AG20443 (cell line): Measurements from ENCODE around the gene ULBP1.
"Not testable (repeated sequence)": the region's sequence is repeated elsewhere in the genome, so short reads cannot be mapped to it uniquely, and the experiment has no call there.

Source experiments
- DNase-seq: peaks from one replicate; pipeline ENCODE4 v3.0.0; 2012; ENCODE audit warnings: low spot score, mixed read lengths

Gene ULBP1

GRCh38 chr6:149933461-149933860 is 30.3 kb upstream of the ULBP1 start:
- no peak for DNase-seq

- DNase-seq, result peak; percentile 54
Measured at GRCh38 chr6:149934249-149935156, 29.2 kb upstream of the ULBP1 start.

- no peak for DNase-seq
Measured at GRCh38 chr6:149935246-149935645, 28.5 kb upstream of the ULBP1 start.

- no peak for DNase-seq
Measured at GRCh38 chr6:149935668-149936067, 28.1 kb upstream of the ULBP1 start.

- DNase-seq, result no peak
Measured at GRCh38 chr6:149936743-149937142, 27.0 kb upstream of the ULBP1 start.

- not testable (repeated sequence) for DNase-seq
Measured at GRCh38 chr6:149938013-149938570, 25.7 kb upstream of the ULBP1 start.

- peak; percentile 37 for DNase-seq
Measured at GRCh38 chr6:149938571-149939355, 25.0 kb upstream of the ULBP1 start.

- no peak for DNase-seq
Measured at GRCh38 chr6:149939356-149939648, 24.4 kb upstream of the ULBP1 start.

GRCh38 chr6:149939909-149940671 is 23.7 kb upstream of the ULBP1 start:
- DNase-seq, result no peak

- no peak for DNase-seq
Measured at GRCh38 chr6:149940672-149940982, 23.1 kb upstream of the ULBP1 start.

GRCh38 chr6:149941583-149942460 is 21.9 kb upstream of the ULBP1 start, which contains the start of gene ULBP2:
Gene ULBP2, plus strand, starts transcription at chr6:149942014. Its CDS starts 59 bp downstream, at chr6:149942073.
- peak; percentile 97 for DNase-seq

- DNase-seq, result peak; percentile 23
Measured at GRCh38 chr6:149942461-149942829, 21.3 kb upstream of the ULBP1 start.

- DNase-seq, result not testable (repeated sequence)
Measured at GRCh38 chr6:149943321-149943720, 20.4 kb upstream of the ULBP1 start.

- not testable (repeated sequence) for DNase-seq
Measured at GRCh38 chr6:149945276-149945675, 18.5 kb upstream of the ULBP1 start.

GRCh38 chr6:149946631-149947030 is 17.1 kb upstream of the ULBP1 start:
- DNase-seq, result not testable (repeated sequence)

GRCh38 chr6:149947533-149947932 is 16.2 kb upstream of the ULBP1 start:
- not testable (repeated sequence) for DNase-seq

- DNase-seq, result no peak
Measured at GRCh38 chr6:149948011-149948410, 15.7 kb upstream of the ULBP1 start.

- no peak for DNase-seq
Measured at GRCh38 chr6:149948616-149949015, 15.1 kb upstream of the ULBP1 start.

GRCh38 chr6:149950423-149950822 is 13.3 kb upstream of the ULBP1 start:
- DNase-seq, result no peak

- no peak for DNase-seq
Measured at GRCh38 chr6:149951096-149951495, 12.6 kb upstream of the ULBP1 start.

- DNase-seq, result no peak
Measured at GRCh38 chr6:149951626-149952025, 12.1 kb upstream of the ULBP1 start.
